Endodermal cell (in vitro differentiated cells): Measurements from ENCODE around the gene CNPY4. TPM values are rescaled to one million over a fixed set of nuclear protein-coding genes. Genes with fewer than 3 reads are reported as not detected.

Experiments used
- DNase-seq: peaks from one replicate; pipeline ENCODE4 v3.0.0-alpha.2; 2017
- H3K27ac ChIP-seq: 2 replicates; pipeline ENCODE4 v1.5.1; 2013; ENCODE audit warnings: mild to moderate bottlenecking, low read depth, low read length, moderate library complexity
- H3K27me3 ChIP-seq: 2 replicates; pipeline ENCODE4 v1.6.1; 2013; ENCODE audit warnings: mild to moderate bottlenecking, low read length, moderate library complexity; ENCODE audit not compliant: insufficient read depth, control insufficient read depth, poor library complexity, severe bottlenecking
- H3K36me3 ChIP-seq: 2 replicates; pipeline ENCODE4 v1.7.0; 2013; ENCODE audit warnings: mild to moderate bottlenecking, low read length, moderate library complexity; ENCODE audit not compliant: control insufficient read depth, insufficient read depth
- H3K4me1 ChIP-seq: one replicate; pipeline ENCODE4 v1.7.0; 2013; ENCODE audit warnings: low read length; ENCODE audit not compliant: control insufficient read depth, insufficient read depth
- H3K4me3 ChIP-seq: 2 replicates; pipeline ENCODE4 v1.5.1; 2013; ENCODE audit warnings: mild to moderate bottlenecking, low read length, moderate library complexity
- H3K9ac ChIP-seq: 2 replicates; pipeline ENCODE4 v1.6.1; 2013; ENCODE audit warnings: mild to moderate bottlenecking, low read length, moderate library complexity; ENCODE audit not compliant: poor library complexity, severe bottlenecking; ENCODE audit errors: extremely low read depth
- H3K9me3 ChIP-seq: 2 replicates; pipeline ENCODE4 v1.6.1; 2013; ENCODE audit warnings: mild to moderate bottlenecking, low read length, moderate library complexity; ENCODE audit not compliant: control insufficient read depth
- H3K27ac Mint-ChIP-seq: 2 replicates; pipeline ENCODE4 v1.8.0; 2020; ENCODE audit warnings: mixed read lengths
- H3K27me3 Mint-ChIP-seq: 2 replicates; pipeline ENCODE4 v1.8.0; 2021; ENCODE audit warnings: mild to moderate bottlenecking, mixed read lengths; ENCODE audit not compliant: insufficient read depth
- H3K36me3 Mint-ChIP-seq: 2 replicates; pipeline ENCODE4 v1.8.0; 2020; ENCODE audit warnings: low read depth, mixed read lengths
- H3K4me1 Mint-ChIP-seq: 2 replicates; pipeline ENCODE4 v1.8.0; 2020; ENCODE audit warnings: mixed read lengths
- H3K4me3 Mint-ChIP-seq: 2 replicates; pipeline ENCODE4 v1.8.0; 2020; ENCODE audit warnings: mild to moderate bottlenecking, moderate library complexity, mixed read lengths
- H3K9me3 Mint-ChIP-seq: 2 replicates; pipeline ENCODE4 v1.8.0; 2020; ENCODE audit warnings: mild to moderate bottlenecking, mixed read lengths
- CTCF ChIP-seq: fragments of 200-600 bp; sonication (generic); conservative IDR thresholded peaks from 2 replicates; pipeline ENCODE4 v1.5.0; 2021; ENCODE audit warnings: antibody characterized with exemption, mild to moderate bottlenecking
- WGBS, 2 experiments: methylation state at CpG; one replicate each; pipeline versions ENCODE4 v1.1.5 to v1.1.7; 2013; ENCODE audit warnings: missing lambda C conversion rate in 2 of 2, mixed read lengths in 1 of 2; ENCODE audit not compliant: insufficient coverage in 1 of 2, insufficient read length in 1 of 2; 5-methylcytosine and 5-hydroxymethylcytosine counted together
- total RNA-seq, 2 donors: library from RNA; stranded (reverse); fragmentation: NEBNext Ultra II Directional in 1 of 2; extraction: Animal tissue kit (Norgen Biotek cat#: 25700) in 1 of 2; gene quantifications; 2 replicates in 1 of 2; 3 replicates in 1 of 2; pipeline ENCODE4 v1.2.1, GENCODE V29; 2021

The CNPY4 gene
- total RNA-seq, 2 donors from 2014 or later, result 16.2 to 19.4 TPM

GRCh38 chr7:100147278-100147677 is 27.8 kb downstream of the CNPY4 start:
- TF ChIP-seq CTCF, result no peak

GRCh38 chr7:100148225-100148558 is 28.8 kb downstream of the CNPY4 start:
- H3K4me3 Mint-ChIP-seq, result peak overlapping the region; percentile 99
- H3K9me3 Mint-ChIP-seq, result peaks cover 16% of the 10 kb centered on the region
- no peaks in the 10 kb centered on the region for H3K9me3 ChIP-seq
- peaks cover 13% of the 10 kb centered on the region for H3K36me3 ChIP-seq
- H3K4me3 ChIP-seq, result peak overlapping the region; percentile 97
- H3K27me3 Mint-ChIP-seq, result no peaks in the 10 kb centered on the region
- no peaks in the 10 kb centered on the region for H3K27me3 ChIP-seq
- H3K36me3 Mint-ChIP-seq, result peaks cover 24% of the 10 kb centered on the region
- peak overlapping the region; percentile 16 for H3K27ac ChIP-seq
- no peak overlapping the region for H3K9ac ChIP-seq
- H3K4me1 Mint-ChIP-seq, result peaks cover 16% of the 10 kb centered on the region
- no peak for TF ChIP-seq CTCF
- H3K27ac Mint-ChIP-seq, result peak overlapping the region; percentile 97
- WGBS, 2 experiments, result 75 to 93% methylated on average over 9 to 14 of the region's 14 CpGs
- no peak for DNase-seq
- peaks cover 3% of the 10 kb centered on the region for H3K4me1 ChIP-seq

More at GRCh38 chr7:100147278-100147677, 27.8 kb downstream of the CNPY4 start:
- Histone ChIP-seq H3K36me3 (peaks cover 4% of the 10 kb centered on the region), H3K4me3 (no peak overlapping the region), H3K27ac (no peak overlapping the region), H3K9me3 (no peaks in the 10 kb centered on the region), H3K9ac (no peak overlapping the region), H3K4me1 (peaks cover 3% of the 10 kb centered on the region), H3K27me3 (no peaks in the 10 kb centered on the region)
- no peak for DNase-seq
- H3K27ac Mint-ChIP-seq, result no peak overlapping the region
- H3K4me3 Mint-ChIP-seq, result no peak overlapping the region
- H3K27me3 Mint-ChIP-seq, result no peaks in the 10 kb centered on the region
- peaks cover 16% of the 10 kb centered on the region for H3K9me3 Mint-ChIP-seq
- peaks cover 12% of the 10 kb centered on the region for H3K4me1 Mint-ChIP-seq
- 97 to 100% methylated on average over 2 of the region's 2 CpGs for WGBS, 2 experiments
- peaks cover 17% of the 10 kb centered on the region for H3K36me3 Mint-ChIP-seq

- peak within 1 kb of the TSS; percentile 97 for H3K4me3 ChIP-seq
- 0 to 1% methylated on average over 17 to 44 of the region's 46 CpGs for WGBS, 2 experiments
- Mint-ChIP-seq H3K9me3 (peaks cover 16% of the 10 kb centered on the region), H3K4me1 (peaks cover 19% of the 10 kb centered on the region), H3K27ac (peak within 1 kb of the TSS; percentile 97), H3K27me3 (no peaks in the 10 kb centered on the region), H3K4me3 (peak within 1 kb of the TSS; percentile 99), H3K36me3 (peaks cover 28% of the 10 kb centered on the region)
- peak within 1 kb of the TSS; percentile 56 for H3K9ac ChIP-seq
- DNase-seq, result peak; percentile 99
- peak within 1 kb of the TSS; percentile 16 for H3K27ac ChIP-seq
- H3K27me3 ChIP-seq, result no peaks in the 10 kb centered on the region
- H3K36me3 ChIP-seq, result peaks cover 18% of the 10 kb centered on the region
- H3K9me3 ChIP-seq, result no peaks in the 10 kb centered on the region
- H3K4me1 ChIP-seq, result peaks cover 8% of the 10 kb centered on the region
- peak; percentile 21 for TF ChIP-seq CTCF
These were observed 29.3 kb downstream of the CNPY4 start, which contains the start of gene LAMTOR4 for GRCh38 chr7:100148559-100149328. Gene LAMTOR4 (plus strand): TSS chr7:100148918. CDS start chr7:100148973, 55 bp downstream.
